Sigmoid colon (tissue), 4 donors: ENCODE results near the gene ASPSCR1.

Source experiments
- CTCF ChIP-seq, 4 experiments: fragments of 450-650 bp in 3 of 4; fragments of 200-600 bp in 1 of 4; IDR thresholded peaks; one replicate each; pipeline ENCODE4 v1.5.1; 2016 to 2019; ENCODE audit warnings: antibody characterized with exemption in 4 of 4, mild to moderate bottlenecking in 3 of 4, moderate library complexity in 2 of 4
- POLR2A ChIP-seq, 2 donors: fragments of 450-650 bp; IDR thresholded peaks; one replicate each; pipeline ENCODE4 v1.6.1; 2016; ENCODE audit warnings: antibody characterized with exemption in 2 of 2, mild to moderate bottlenecking in 2 of 2, moderate library complexity in 2 of 2
- POLR2AphosphoS5 ChIP-seq, 4 donors: sonication (generic); formaldehyde crosslinking; IDR thresholded peaks; one replicate each; pipeline ENCODE4 v1.6.1; 2017; ENCODE audit warnings: antibody characterized with exemption in 4 of 4

DNA sequence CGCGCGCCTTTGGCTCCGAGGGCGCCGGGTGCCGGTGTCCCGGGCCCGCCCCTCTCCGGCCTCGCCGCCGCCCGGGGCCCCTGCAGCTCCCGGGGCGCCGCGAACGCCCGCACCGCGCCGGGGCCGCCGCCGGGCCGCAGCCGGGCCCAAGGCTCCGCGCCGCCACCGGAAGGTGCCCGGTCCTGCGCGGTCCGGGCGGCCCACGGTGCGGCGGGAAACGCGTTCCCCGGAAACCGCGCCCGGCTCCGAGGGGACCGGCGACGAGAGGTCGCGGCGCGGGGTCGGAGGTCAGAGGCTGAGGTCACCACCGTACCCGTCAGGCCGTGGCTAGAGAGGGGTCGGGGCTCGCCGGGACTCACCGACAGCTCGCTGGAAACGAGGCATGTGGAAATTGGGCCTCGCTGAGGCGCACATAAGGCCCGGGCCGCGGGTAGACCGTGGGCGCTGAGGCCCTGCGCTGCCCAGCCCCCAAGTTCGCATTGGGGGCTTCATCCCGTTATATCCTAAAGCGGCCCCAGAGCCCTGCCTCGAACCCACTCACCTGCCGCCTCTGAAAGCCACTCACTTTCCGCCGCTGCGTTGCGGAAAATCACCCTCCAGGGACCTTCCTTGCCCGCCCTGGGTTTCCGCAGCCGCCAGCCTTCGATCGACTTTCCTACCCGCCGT, 88.3 kb downstream of the ASPSCR1 start, which contains the start of gene DUS1L:
- TF ChIP-seq CTCF (IDR thresholded peaks at IDR 0.05) (no peak), POLR2A (IDR thresholded peaks at IDR 0.05) (no peak), POLR2AphosphoS5 (IDR thresholded peaks at IDR 0.05) (peak in 3 of 4 donors; percentile 41 to 64 (median 50))
